IMR-90 (cell line): ENCODE data around the gene CNNM3. TPM values are rescaled to one million over a fixed set of nuclear protein-coding genes. Genes with fewer than 3 reads are reported as not detected.

ENCODE experiments used
- ATAC-seq: fragments of 200-7000 bp; cut with Tn5 transposase; 2 replicates; pipeline ENCODE4 v1.9.1; 2020; ENCODE audit warnings: low read depth, mild to moderate bottlenecking, moderate library complexity
- BruUV-seq: library from RNA; stranded (reverse); fragments of 400-500 nt; replicated peaks from 2 replicates; lab custom pipeline; 2021; lab: Mats Ljungman, UMichigan
- CTCF ChIA-PET: fragments of 300-600 bp; formaldehyde crosslinking; extraction: SDS; loops from one replicate; lab custom pipeline; 2021; ENCODE audit warnings: antibody characterized with exemption; lab: Yijun Ruan, JAX
- POLR2A ChIA-PET: fragments of 300-600 bp; sonication (Branson Sonifier 250); formaldehyde crosslinking; loops from one replicate; lab custom pipeline; 2022; ENCODE audit warnings: antibody characterized with exemption; ENCODE audit not compliant: unreplicated experiment; lab: Charles Lee
- DNase-seq: peaks from one replicate; pipeline ENCODE4 v3.0.0; 2013
- H2AFZ ChIP-seq: replicated peaks from 2 replicates; pipeline ENCODE3; 2013; ENCODE audit warnings: low read length, mild to moderate bottlenecking; ENCODE audit not compliant: poor library complexity
- H2AK5ac ChIP-seq: 2 replicates; pipeline ENCODE4 v1.6.1; 2013; ENCODE audit warnings: low read depth, low read length, inconsistent platforms
- H2AK9ac ChIP-seq: replicated peaks from 2 replicates; pipeline ENCODE3; 2013; ENCODE audit warnings: mild to moderate bottlenecking, low read depth, low read length, moderate library complexity; ENCODE audit not compliant: poor library complexity
- H2BK120ac ChIP-seq: 2 replicates; pipeline ENCODE4 v1.6.1; 2013; ENCODE audit warnings: low read depth, low read length, inconsistent platforms
- H2BK15ac ChIP-seq: 3 replicates; pipeline ENCODE4 v1.6.1; 2013; ENCODE audit warnings: low read depth, low read length, inconsistent platforms
- H2BK20ac ChIP-seq: 2 replicates; pipeline ENCODE4 v1.6.1; 2013; ENCODE audit warnings: low read depth, mild to moderate bottlenecking, inconsistent platforms, low read length, moderate library complexity
- H2BK5ac ChIP-seq: 2 replicates; pipeline ENCODE4 v1.6.1; 2013; ENCODE audit warnings: mild to moderate bottlenecking, low read depth, low read length, inconsistent platforms; ENCODE audit not compliant: poor library complexity, severe bottlenecking
- H3K14ac ChIP-seq: replicated peaks from 2 replicates; pipeline ENCODE4 v1.6.1; 2013; ENCODE audit warnings: low read depth, low read length, inconsistent platforms
- H3K18ac ChIP-seq: 2 replicates; pipeline ENCODE4 v1.6.1; 2013; ENCODE audit warnings: low read depth, low read length, control low read depth
- H3K23ac ChIP-seq: 2 replicates; pipeline ENCODE4 v1.6.1; 2013; ENCODE audit warnings: low read depth, low read length, inconsistent platforms
- H3K27ac ChIP-seq: 2 replicates; pipeline ENCODE4 v1.5.1; 2013; ENCODE audit warnings: mild to moderate bottlenecking, control low read depth, low read length; ENCODE audit not compliant: insufficient read depth
- H3K27me3 ChIP-seq: 2 replicates; pipeline ENCODE4 v1.6.1; 2013; ENCODE audit warnings: low read length; ENCODE audit not compliant: control insufficient read depth, insufficient read depth
- H3K36me3 ChIP-seq: 2 replicates; pipeline ENCODE4 v1.6.1; 2013; ENCODE audit warnings: low read length, mixed read lengths; ENCODE audit not compliant: control insufficient read depth, insufficient read depth
- H3K4ac ChIP-seq: 2 replicates; pipeline ENCODE4 v1.6.1; 2013; ENCODE audit warnings: low read depth, low read length, inconsistent platforms
- H3K4me1 ChIP-seq: 2 replicates; pipeline ENCODE4 v1.6.1; 2013; ENCODE audit warnings: low read length, mixed read lengths; ENCODE audit not compliant: control insufficient read depth, insufficient read depth
- H3K4me2 ChIP-seq: 2 replicates; pipeline ENCODE4 v1.6.1; 2013; ENCODE audit warnings: low read depth, mild to moderate bottlenecking, control low read depth, low read length, moderate library complexity
- H3K4me3 ChIP-seq: 2 replicates; pipeline ENCODE4 v1.5.1; 2013; ENCODE audit warnings: low read depth, mild to moderate bottlenecking, control low read depth, low read length, moderate library complexity; ENCODE audit not compliant: insufficient read depth
- H3K56ac ChIP-seq: 2 replicates; pipeline ENCODE4 v1.6.1; 2013; ENCODE audit warnings: low read length, inconsistent platforms; ENCODE audit not compliant: insufficient read depth; ENCODE audit errors: extremely low read depth
- H3K79me1 ChIP-seq, 2 experiments: 2 replicates each; pipeline ENCODE4 v1.6.1; 2013; ENCODE audit warnings: low read length in 2 of 2, inconsistent platforms in 1 of 2, low read depth in 1 of 2
- H3K9ac ChIP-seq: 2 replicates; pipeline ENCODE4 v1.6.1; 2013; ENCODE audit warnings: low read depth, low read length, control low read depth
- H3K9me1 ChIP-seq: 2 replicates; pipeline ENCODE4 v1.6.1; 2013; ENCODE audit warnings: low read length, inconsistent platforms; ENCODE audit not compliant: insufficient read depth
- H3K9me3 ChIP-seq: 2 replicates; pipeline ENCODE4 v1.6.1; 2013; ENCODE audit warnings: low read length; ENCODE audit not compliant: control insufficient read depth, insufficient read depth
- H4K20me1 ChIP-seq: 2 replicates; pipeline ENCODE4 v1.6.1; 2013; ENCODE audit warnings: low read length, inconsistent platforms; ENCODE audit not compliant: insufficient read depth
- H4K5ac ChIP-seq: 2 replicates; pipeline ENCODE4 v1.6.1; 2013; ENCODE audit warnings: mild to moderate bottlenecking, low read depth, low read length, control low read depth
- H4K8ac ChIP-seq, 2 experiments: 2 replicates each; pipeline ENCODE4 v1.6.1; 2013; ENCODE audit warnings: low read depth in 2 of 2, low read length in 2 of 2, control low read depth in 1 of 2, inconsistent platforms in 1 of 2
- H4K91ac ChIP-seq: 2 replicates; pipeline ENCODE4 v1.6.1; 2013; ENCODE audit warnings: low read depth, low read length, inconsistent platforms; ENCODE audit not compliant: insufficient read depth
- BHLHE40 ChIP-seq: fragments of 150-350 bp; IDR thresholded peaks from 2 replicates; pipeline ENCODE4 v1.6.1; 2016; ENCODE audit warnings: mild to moderate bottlenecking, low read depth, low read length
- CEBPB ChIP-seq: IDR thresholded peaks from 2 replicates; pipeline ENCODE4 v1.6.1; 2012; ENCODE audit warnings: low read depth, low read length, improper control_type of control experiment
- CHD1 ChIP-seq: IDR thresholded peaks from 2 replicates; pipeline ENCODE4 v1.6.1; 2012; ENCODE audit warnings: low read depth, low read length, improper control_type of control experiment
- ELK1 ChIP-seq: fragments of 150-350 bp; IDR thresholded peaks from 2 replicates; pipeline ENCODE4 v1.6.1; 2016; ENCODE audit warnings: low read depth, mild to moderate bottlenecking, low read length, moderate library complexity, borderline replicate concordance
- FOS ChIP-seq: fragments of 150-350 bp; IDR thresholded peaks from 2 replicates; pipeline ENCODE4 v1.6.1; 2016; ENCODE audit warnings: low read depth, low read length
- MAFK ChIP-seq: IDR thresholded peaks from 2 replicates; pipeline ENCODE4 v1.6.1; 2012; ENCODE audit warnings: low read depth, low read length, improper control_type of control experiment
- MXI1 ChIP-seq: IDR thresholded peaks from 2 replicates; pipeline ENCODE4 v1.6.1; 2012; ENCODE audit warnings: low read depth, mild to moderate bottlenecking, low read length, moderate library complexity, borderline replicate concordance
- NFE2L2 ChIP-seq: fragments of 150-350 bp; IDR thresholded peaks from 2 replicates; pipeline ENCODE4 v1.6.1; 2016; ENCODE audit warnings: low read depth, mild to moderate bottlenecking, low read length
- RAD21 ChIP-seq: IDR thresholded peaks from 2 replicates; pipeline ENCODE4 v1.6.1; 2012; ENCODE audit warnings: low read length, improper control_type of control experiment
- RFX5 ChIP-seq: IDR thresholded peaks from 2 replicates; pipeline ENCODE4 v1.8.0; 2012; ENCODE audit warnings: low read depth, mild to moderate bottlenecking, low read length, moderate library complexity
- WGBS, 2 experiments: methylation state at CpG; one replicate each; pipeline versions ENCODE4 v1.1.5 to v1.1.7; 2013; ENCODE audit warnings: missing lambda C conversion rate in 2 of 2; ENCODE audit not compliant: insufficient read length in 1 of 2; ENCODE audit errors: extremely low coverage in 2 of 2; 5-methylcytosine and 5-hydroxymethylcytosine counted together
- dilution Hi-C: fragments of 300-500 bp; cut with HindIII; formaldehyde crosslinking; loops from one replicate; pipeline ENCODE4 v1.14.3; 2018; ENCODE audit warnings: low sequenced_read_pairs; ENCODE audit not compliant: unreplicated experiment
- in situ Hi-C: fragments of 300-500 bp; cut with MboI; formaldehyde crosslinking; loops from 3 replicates; pipeline ENCODE4 v1.14.3; 2019; ENCODE audit warnings: low sequenced_read_pairs, inconsistent platforms, mixed read lengths
- intact Hi-C: fragments of 100-400 bp; cut with micrococcal nuclease; formaldehyde crosslinking; loops from 2 replicates; pipeline ENCODE4 v1.10.0; 2022
- polyA plus RNA-seq, 3 experiments: library from polyadenylated mRNA; depleted of rRNA; stranded (reverse); fragments of >200 nt; gene quantifications; 2 replicates each; pipeline ENCODE4 v1.2.3, GENCODE V29; 2012; ENCODE audit warnings: low replicate concordance in 1 of 3
- total RNA-seq: library from RNA; depleted of rRNA; stranded (reverse); fragments of >200 nt; gene quantifications from 2 replicates; pipeline ENCODE4 v1.2.3, GENCODE V29; 2012

Gene CNNM3
- total and polyA plus RNA-seq, 2 of the 4 experiments (the other 2 are of a cell fraction): 2.3 to 6.1 TPM

GRCh38 chr2:96828436-96828835, 12.4 kb downstream of the CNNM3 start (continued):
- no peak for TF ChIP-seq RFX5

- Histone ChIP-seq H2BK120ac (no peak overlapping the region), H3K4me2 (no peak overlapping the region), H3K36me3 (peaks cover 29% of the 10 kb centered on the region), H3K4ac (no peak overlapping the region), H3K18ac (no peak overlapping the region), H2BK5ac (no peak overlapping the region), H4K5ac (no peak overlapping the region), H2BK15ac (no peak overlapping the region), H4K20me1 (peaks cover 9% of the 10 kb centered on the region; the same call in 1 of the 2 replicates), H3K4me3 (no peak overlapping the region), H4K91ac (no peak overlapping the region), H3K27me3 (no peaks in the 10 kb centered on the region), H2AK5ac (no peak overlapping the region), H2AFZ (no peak overlapping the region), H3K23ac (no peak overlapping the region), H3K9me3 (no peaks in the 10 kb centered on the region), H3K4me1 (peaks cover 13% of the 10 kb centered on the region; the same call in 1 of the 2 replicates), H2BK20ac (no peak overlapping the region), H3K14ac (no peak overlapping the region), H2AK9ac (no peak overlapping the region), H3K27ac (no peak overlapping the region), H3K9ac (no peak overlapping the region), H3K9me1 (peaks cover 17% of the 10 kb centered on the region; the same call in 1 of the 2 replicates), H3K79me1 (peaks cover 5 to 12% of the 10 kb centered on the region in 2 experiments; a peak in 3 of 4 replicates), H3K56ac (no peak overlapping the region), H4K8ac (no peak overlapping the region)
- CTCF ChIA-PET: no interaction called here
- DNase-seq (no peak), ATAC-seq (no peak)
- no TSS peak for BruUV-seq
- POLR2A ChIA-PET: no interaction called here
- TF ChIP-seq RFX5: no peak
- no peak for TF ChIP-seq BHLHE40
- no peak for TF ChIP-seq MXI1
- TF ChIP-seq ELK1: no peak
- TF ChIP-seq FOS: no peak
- no peak for TF ChIP-seq CEBPB
- no peak for TF ChIP-seq NFE2L2
- TF ChIP-seq RAD21: no peak
- TF ChIP-seq CHD1: no peak
- no peak for TF ChIP-seq MAFK
- dilution Hi-C loops (no loop called here), in situ Hi-C loops (no loop called here), intact Hi-C loops (no loop called here)
- WGBS, 2 experiments: 94% methylated on average over 7 of the region's 13 CpGs; no CpG with 5 or more reads in 1 of the 2 experiments
Measured at GRCh38 chr2:96828874-96829273, 12.8 kb downstream of the CNNM3 start.
